Stromal cell of bone marrow (primary cell): ENCODE results near the gene KLHL29.

Source experiments
- DNase-seq: peaks from one replicate; pipeline ENCODE4 v3.0.0-alpha.2; 2012; ENCODE audit warnings: low read depth

Gene KLHL29

GRCh38 chr2:23633966-23634365 lies 249.0 kb downstream of the KLHL29 start:
- DNase-seq, result no peak

- DNase-seq, result no peak
Measured at GRCh38 chr2:23635442-23636340, 250.7 kb downstream of the KLHL29 start.

GRCh38 chr2:23636426-23636825 lies 251.4 kb downstream of the KLHL29 start:
- peak; percentile 4 for DNase-seq

- peak; percentile 47 for DNase-seq
Measured at GRCh38 chr2:23637011-23637778, 252.2 kb downstream of the KLHL29 start.

GRCh38 chr2:23639406-23639982 lies 254.5 kb downstream of the KLHL29 start:
- no peak for DNase-seq

GRCh38 chr2:23640711-23641110 lies 255.7 kb downstream of the KLHL29 start:
- no peak for DNase-seq

GRCh38 chr2:23642516-23642915 lies 257.5 kb downstream of the KLHL29 start:
- DNase-seq, result no peak

- DNase-seq, result no peak
Measured at GRCh38 chr2:23645230-23645808, 260.3 kb downstream of the KLHL29 start.

- no peak for DNase-seq
Measured at GRCh38 chr2:23647563-23647962, 262.6 kb downstream of the KLHL29 start.

- no peak for DNase-seq
Measured at GRCh38 chr2:23649303-23649702, 264.3 kb downstream of the KLHL29 start.

- no peak for DNase-seq
Measured at GRCh38 chr2:23649819-23650218, 264.8 kb downstream of the KLHL29 start.

GRCh38 chr2:23651187-23652080 lies 266.5 kb downstream of the KLHL29 start:
- DNase-seq, result peak; percentile 55

- DNase-seq, result no peak
Measured at GRCh38 chr2:23653326-23653725, 268.3 kb downstream of the KLHL29 start.

GRCh38 chr2:23654756-23655155 lies 269.8 kb downstream of the KLHL29 start:
- no peak for DNase-seq

GRCh38 chr2:23655934-23656596 lies 271.1 kb downstream of the KLHL29 start:
- DNase-seq, result no peak

GRCh38 chr2:23656597-23656973 lies 271.6 kb downstream of the KLHL29 start:
- DNase-seq, result no peak

GRCh38 chr2:23657371-23657770 lies 272.4 kb downstream of the KLHL29 start:
- DNase-seq, result no peak

GRCh38 chr2:23657934-23658333 lies 273.0 kb downstream of the KLHL29 start:
- no peak for DNase-seq

GRCh38 chr2:23658466-23658942 lies 273.5 kb downstream of the KLHL29 start:
- DNase-seq, result no peak

GRCh38 chr2:23659328-23659727 lies 274.3 kb downstream of the KLHL29 start:
- no peak for DNase-seq

- no peak for DNase-seq
Measured at GRCh38 chr2:23659773-23660172, 274.8 kb downstream of the KLHL29 start.
